GM21825 (cell line): ENCODE measurements around the gene PNMA8A.

Experiments
- ATAC-seq: cut with Tn5 transposase; IDR thresholded peaks from one replicate; pipeline ENCODE4 v1.9.1; 2021; ENCODE audit warnings: mild to moderate bottlenecking, moderate library complexity; ENCODE audit not compliant: unreplicated experiment

PNMA8A gene

GRCh38 chr19:46493236-46494145 is 22.1 kb upstream of the PNMA8A start:
- no peak for ATAC-seq

DNA sequence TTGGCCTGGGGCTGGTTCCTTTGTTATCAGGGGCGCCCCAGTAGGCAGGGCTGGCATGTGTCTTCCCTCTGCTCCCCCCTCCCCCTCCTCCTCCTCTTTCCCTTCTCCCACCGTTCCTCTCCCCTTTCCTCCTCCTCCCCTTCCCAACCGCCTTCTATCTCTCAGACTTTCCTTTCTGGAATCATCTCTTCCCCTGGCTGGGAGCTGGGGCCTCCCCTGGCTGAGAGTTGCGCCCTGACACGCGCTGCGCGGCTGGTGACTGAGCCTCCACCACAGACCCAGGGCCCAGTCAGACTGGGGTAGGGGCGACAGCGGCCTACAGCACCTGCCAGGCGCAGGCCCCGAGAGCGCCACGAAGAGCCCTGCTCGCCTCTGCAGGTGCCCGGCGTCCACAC is 21.5 kb upstream of the PNMA8A start:
- no peak for ATAC-seq

- ATAC-seq = no peak
Measured at GRCh38 chr19:46491975-46492682, 20.8 kb upstream of the PNMA8A start.

DNA sequence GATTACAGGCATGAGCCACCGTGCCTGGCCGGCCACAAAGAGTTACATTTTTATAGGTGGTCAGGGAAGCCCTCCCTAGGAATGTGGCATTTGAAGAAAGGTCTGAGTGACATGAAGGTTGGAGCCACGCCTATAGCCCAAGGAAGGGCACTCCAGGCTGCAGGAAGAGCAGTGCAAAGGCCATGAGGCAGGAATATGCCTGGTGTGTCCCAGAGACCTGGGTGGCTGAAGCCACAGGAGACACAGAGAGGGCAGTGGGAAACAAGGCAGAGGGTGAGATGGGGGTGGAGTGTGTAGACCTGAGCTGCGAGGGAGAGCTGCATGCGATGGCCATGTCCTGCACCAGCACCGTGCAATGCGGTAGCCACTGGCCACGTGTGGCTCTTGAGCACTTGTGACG is 19.4 kb upstream of the PNMA8A start:
- ATAC-seq = no peak

DNA sequence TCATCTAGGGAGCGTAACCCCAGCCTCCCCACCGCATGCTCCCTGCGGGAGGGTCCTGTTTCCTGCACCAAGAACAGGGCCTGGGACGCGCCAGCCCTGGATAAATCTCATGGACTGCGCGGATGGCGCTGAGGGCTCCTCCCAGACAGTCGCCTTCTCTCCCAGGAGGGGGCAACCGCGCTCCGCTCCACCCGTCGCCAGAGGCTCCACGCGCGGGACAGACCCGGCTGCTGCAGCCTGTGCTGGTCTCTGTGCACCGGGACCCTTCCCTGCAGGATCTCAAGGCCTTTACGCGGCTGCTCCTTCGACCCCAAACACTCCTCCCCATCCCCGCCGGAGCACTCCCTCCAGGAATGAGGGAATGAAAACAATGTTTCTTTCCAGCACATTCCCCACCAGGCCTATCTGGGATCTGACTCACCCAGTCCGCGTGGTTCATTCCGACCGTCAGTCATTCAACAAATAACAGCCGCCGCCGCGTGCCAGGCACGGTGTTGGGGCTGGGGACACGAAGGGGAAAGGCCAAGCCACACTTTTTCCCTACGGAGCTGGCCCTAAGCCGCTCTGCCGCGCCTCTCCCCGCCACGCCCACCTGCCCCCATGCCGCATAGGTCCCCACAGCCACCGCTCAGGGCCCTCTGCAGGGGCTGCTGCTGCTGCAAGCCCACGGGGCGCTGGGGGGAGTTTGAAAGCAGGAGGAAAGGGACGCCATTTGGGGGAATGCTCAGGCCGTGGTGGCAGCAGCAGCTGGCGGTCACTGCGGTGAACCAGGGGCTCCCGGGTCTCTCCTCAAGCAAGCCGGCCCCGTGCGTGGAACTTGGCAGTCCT is 18.3 kb upstream of the PNMA8A start:
- no peak for ATAC-seq

DNA sequence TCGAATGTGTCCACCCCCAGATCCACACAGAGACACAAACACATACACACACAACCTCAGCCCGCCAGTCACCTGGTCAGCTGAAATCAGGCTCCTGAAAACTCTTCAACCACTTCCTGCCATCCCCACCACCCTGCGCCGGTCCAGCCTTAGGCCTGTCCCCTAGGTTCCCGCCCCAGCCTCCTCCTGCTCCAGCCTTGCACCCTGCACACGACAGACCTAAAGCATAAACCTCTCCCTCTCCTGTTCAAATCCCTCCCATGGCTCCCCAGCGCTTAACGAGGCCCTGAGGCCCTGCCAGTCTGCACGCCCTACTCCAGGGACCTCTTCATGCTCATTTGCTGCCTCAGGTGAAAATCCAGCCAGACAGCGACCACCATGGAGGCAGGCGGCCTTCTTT is 17.2 kb upstream of the PNMA8A start:
- ATAC-seq = no peak

DNA sequence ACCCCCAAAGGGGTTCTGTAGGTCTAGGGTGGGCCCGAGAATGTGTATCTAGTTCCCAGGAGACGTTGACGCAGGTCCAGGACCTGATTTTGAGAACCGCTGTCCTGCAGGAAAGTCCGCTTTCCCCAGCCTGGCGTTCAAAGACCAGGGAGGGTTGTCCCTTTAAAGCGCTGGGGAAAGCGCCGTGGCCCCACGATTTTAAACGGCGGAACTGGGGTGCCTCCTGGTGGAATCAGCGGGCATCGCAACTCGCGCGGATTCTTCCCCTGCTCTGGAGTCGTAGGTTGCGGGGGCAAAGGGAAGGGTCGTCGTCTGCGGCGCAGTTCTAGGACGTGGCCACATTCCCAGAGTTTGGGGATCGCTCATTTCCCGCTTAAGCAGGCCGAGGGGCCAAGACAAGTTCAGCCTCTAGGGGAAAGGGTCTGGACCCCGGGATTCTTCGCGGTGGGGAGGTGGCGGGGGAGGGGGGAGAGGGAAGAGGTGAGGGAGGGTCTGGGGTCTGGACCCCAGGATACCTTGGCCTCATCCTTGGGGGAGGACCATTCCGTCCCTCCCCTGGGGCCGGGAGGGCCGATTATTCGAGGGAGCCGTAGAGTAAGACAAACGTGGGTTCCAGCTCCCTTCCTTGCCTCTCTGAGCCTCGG is 16.6 kb upstream of the PNMA8A start:
- ATAC-seq = no peak

DNA sequence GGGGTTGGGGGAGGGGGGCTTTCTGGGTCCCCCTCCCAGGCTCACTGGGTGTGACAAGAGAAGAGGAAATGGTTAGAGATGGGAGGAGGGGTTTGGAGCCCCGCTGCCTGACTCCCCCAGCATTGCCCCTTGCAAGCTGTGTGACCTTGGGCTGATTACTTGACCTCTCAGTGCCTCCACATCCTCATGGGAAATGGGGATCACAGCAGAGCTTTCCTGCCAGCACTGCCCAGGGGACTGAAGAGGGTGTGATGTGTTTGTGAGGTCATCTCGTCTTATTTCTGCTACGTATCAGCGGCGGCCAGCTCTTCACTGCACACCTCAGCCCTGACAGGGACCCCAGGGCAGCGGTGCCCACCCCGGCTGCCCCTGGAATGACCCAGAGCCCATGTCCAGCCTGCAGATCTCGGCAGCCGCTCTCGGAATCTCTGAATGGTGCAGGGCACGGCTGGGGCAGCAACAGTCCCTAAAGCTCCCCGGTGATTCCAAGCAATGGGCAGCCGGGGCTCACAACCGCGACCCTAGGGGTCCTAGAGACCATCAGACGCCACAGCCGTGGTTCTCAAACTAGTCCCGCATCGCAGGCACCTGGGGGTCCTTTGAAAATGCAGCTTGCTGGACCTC is 15.9 kb upstream of the PNMA8A start:
- no peak for ATAC-seq

DNA sequence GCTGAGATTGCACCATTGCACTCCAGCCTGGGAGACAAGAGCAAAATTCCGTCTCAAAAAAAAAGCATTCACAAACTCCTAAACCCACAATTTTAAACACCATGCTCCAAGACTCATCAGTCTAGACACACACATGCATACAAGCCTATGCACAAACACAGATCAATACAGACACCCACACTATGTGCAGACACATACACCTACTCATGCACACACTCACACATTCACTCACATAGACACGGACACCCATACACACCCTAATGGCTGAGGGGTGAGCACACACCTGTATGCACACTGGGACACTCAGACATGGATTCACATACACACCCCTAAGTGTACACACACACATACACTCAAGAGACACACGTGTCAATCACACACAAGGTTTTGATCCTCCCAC is 15.0 kb upstream of the PNMA8A start:
- ATAC-seq = no peak

GRCh38 chr19:46484656-46485055 is 13.3 kb upstream of the PNMA8A start:
- no peak for ATAC-seq

DNA sequence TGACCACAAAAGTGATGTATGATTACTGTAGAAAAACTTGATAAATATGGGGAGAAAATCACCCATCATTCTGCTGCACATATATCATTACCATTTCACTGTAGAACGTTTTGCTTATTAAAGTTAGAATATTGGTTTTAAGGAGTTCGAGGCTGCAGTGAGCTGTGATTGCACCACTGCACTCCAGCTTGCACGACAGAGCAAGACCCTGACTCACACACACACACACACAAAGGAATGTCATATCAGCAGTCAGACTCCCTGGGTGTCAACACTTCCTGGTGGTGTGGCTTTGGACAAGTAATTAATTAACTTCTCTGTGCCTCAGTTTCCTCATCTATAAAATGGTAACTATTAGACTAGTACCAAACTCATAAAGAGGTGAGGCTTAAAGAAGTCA is 11.3 kb upstream of the PNMA8A start:
- ATAC-seq = no peak

- ATAC-seq = no peak
Measured at GRCh38 chr19:46481947-46482346, 10.6 kb upstream of the PNMA8A start.

DNA sequence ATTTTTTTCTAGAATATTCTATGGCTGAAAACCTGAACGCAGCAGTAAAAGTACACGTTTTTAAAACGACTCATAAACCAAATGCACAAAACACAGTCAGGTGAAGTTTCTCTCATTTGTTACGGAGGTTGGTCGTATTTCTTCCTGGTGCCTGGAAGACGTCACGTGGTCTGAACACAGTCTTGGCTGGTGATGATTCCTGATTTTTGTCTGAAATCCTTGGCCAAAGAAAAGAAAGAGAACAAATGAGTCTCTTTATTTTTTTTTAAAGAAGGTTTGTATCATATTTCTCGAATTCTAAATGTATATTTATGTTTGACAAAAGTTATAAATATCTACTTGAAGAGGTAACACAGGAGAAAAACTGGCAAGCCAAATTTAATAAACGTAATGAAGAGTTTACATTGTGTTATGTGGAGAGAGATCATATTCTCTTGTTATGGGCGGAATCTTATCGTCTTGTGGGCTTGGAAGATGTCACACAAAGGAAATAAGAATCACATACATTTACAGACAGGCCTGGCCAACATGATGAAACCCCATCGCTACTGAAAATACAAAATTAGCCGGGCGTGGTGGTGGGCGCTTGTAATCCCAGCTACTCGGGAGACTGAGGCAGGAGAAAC is 10.0 kb upstream of the PNMA8A start:
- no peak for ATAC-seq

DNA sequence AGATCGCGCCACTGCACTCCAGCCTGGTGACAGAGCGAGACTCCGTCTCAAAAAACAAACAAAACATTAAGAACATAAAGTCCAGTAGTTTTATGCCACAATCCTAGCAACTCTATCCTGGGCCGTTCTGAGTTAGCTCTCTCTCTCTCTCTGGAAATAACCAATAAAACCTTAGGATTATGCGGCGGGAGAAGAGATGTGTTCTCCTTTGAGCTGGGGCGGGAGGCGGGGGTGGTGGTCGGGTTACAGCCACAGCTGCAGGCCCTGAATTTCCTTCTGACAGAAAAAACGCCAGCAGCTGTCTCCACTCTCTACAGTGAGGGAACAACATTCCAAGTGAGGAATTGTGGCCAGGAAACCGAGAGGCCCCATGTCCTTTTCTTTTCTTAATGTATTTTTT is 9.1 kb upstream of the PNMA8A start:
- no peak for ATAC-seq

DNA sequence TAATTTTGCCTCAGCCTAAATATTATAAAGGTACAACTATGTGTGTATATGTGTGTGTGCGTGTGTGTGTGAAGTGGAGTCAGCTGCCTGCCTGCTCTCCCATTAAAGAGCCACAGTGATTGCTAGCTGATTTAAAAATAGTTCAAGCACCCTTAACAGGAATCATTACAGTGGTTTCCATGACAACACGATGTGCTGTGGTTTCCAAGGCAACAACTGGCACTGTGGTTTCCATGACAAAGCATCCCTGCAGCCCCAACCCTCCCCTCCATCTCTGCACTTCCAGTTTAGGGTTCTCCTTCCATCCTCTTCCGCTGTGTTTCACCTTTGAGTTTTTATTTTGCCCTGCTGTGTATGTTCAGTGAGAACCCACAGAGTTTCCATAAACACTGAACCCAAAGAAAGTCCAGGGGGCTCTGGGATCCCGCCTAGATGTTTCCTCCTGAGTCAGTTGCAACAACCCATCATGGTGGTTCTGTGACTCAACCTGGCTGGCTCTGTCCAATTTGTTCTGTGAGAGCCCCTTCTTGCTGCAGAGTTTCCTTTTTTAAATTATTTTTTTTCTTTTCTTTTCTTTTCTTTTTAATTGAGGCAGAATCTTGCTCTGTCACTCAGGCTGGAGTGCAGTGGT is 7.1 kb upstream of the PNMA8A start:
- ATAC-seq = no peak

DNA sequence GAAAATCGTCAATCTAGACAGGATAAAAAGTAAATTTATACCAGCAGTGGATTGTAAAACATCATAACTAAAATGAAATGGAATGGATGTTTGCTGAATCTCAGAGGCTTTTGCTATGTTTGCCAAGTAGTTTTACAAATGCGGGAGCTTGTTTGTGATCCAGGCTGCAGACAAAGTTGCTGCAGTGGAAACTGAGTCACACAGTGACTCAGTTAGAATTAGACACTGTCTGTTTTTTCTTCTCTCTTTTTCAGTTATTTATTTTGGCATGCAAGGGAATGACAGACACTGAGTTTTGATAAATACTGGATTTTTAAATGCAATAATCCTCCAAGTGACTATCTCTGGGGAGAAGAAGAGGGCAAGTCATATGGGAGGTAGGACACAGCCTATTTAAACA is 4.6 kb upstream of the PNMA8A start:
- ATAC-seq = no peak

GRCh38 chr19:46474211-46474610 is 2.8 kb upstream of the PNMA8A start:
- no peak for ATAC-seq

- ATAC-seq = no peak
Measured at GRCh38 chr19:46472592-46472991, 1.2 kb upstream of the PNMA8A start.

DNA sequence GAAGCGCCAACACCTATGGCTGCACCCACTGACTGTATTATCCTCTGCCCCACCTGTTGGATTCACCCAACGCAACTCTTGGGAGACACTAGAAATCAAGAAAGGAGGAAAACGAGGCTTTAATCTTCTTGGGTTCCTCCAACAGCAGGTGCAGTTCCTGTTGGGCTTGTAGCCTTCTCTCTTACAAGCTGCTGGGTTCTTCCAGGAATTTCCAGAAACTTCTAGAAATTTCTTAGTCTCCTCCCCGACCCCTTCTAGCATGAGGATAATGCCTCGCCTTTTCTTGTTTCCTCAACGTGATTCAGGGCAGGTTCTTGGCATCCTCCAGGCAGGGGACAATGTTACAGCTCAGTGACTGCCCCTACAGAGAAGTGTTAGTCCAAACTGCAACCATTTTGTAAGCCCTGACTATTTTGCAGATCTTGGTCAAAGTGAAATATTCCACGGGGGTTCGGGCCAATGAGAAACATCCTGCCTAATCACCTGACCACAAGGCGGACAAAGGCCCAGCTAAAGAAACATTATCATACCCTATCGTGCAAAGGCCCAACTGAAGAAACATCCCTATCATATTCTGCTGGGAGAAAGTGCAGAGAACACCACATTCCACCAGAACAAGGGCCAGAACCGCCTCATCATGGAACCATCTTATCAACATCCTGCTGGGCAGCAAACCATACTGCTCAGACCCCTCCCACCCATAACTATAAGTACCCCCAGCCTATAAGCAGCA is 614 bp upstream of the PNMA8A start:
- no peak for ATAC-seq
